Ramos (cell line): ENCODE data around the gene ATG2B.

Source experiments
- in situ Hi-C: fragments of 300-500 bp; cut with MboI; formaldehyde crosslinking; loops from one replicate; pipeline ENCODE4 v1.14.3; 2022; ENCODE audit warnings: low sequenced_read_pairs; ENCODE audit not compliant: unreplicated experiment

ATG2B gene

DNA sequence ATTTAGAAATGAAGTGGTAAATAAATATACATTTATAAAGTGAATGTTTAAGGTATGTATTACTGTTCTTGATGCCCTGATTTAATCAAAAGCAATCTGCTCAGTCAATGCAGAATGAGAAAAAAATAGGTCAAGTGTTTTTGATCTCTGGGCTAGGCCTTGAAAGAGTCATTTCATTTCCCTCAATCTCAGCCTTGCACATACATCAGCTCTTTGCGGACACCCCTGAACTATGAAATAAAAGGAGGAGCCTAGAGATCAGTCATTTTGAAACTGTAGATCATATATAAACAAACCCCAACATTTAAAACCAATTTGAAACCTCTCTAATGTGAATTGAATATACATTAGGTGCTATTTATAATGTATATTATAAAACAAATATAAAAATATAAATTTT lies 42.5 kb downstream of the ATG2B start:
- in situ Hi-C loops = no loop called here

DNA sequence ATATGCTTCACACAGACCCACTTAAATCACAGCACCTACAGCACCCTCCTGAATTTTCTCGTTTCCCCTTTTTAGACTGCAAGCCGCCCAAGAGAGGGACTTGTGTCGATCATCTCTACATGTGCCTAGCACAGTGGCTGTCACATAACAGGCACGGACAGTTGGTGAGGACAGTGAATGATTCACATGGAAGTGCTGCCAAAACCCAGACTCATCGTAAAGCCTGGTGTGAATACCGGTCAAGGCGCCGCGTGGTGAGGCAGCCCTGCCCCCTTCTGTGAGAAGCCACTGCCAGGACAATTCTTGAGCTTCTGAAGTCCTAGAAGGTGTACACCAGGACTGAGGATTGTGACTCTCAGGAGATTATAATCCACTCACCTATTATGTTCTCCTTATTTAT lies 44.3 kb downstream of the ATG2B start:
- in situ Hi-C loops = no loop called here

- in situ Hi-C loops = no loop called here
Measured at GRCh38 chr14:96316087-96316486, 47.1 kb downstream of the ATG2B start.

GRCh38 chr14:96310906-96311305 lies 52.2 kb downstream of the ATG2B start:
- in situ Hi-C loops = no loop called here

- in situ Hi-C loops = no loop called here
Measured at GRCh38 chr14:96309896-96310330, 53.2 kb downstream of the ATG2B start.

DNA sequence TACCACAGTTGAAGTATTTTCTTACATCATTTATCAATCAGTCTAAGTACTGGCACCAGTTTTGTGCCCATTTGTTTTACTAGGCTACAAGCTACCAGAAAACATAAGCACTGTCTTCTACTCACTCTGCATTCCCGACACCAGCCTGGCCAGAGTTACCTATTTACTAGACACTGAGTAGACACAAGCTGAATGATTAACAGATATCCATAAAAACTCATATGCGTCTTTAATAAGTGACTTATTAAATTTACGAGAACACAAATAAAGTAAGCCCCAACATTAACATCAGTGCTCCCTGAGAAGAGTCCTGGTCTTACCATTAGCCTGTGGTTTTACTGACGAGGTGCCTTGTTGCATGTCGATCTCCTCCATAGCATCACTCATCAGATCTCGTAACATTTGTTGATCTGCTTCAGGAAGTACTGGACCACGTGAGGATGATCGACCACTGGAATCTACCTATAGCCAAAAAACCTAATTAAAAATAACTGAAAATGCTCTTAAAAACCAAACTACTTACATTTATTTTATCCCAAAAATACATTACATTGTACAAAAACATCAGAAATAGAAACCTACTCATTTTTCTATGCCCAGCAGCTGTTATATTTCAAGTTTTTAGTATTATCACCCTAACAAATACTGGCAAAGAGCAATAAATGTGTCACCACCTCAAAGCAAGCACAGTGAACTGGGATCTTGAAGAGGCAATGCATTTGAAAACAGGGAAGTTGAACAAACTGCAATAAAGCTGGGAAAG lies 53.8 kb downstream of the ATG2B start:
- in situ Hi-C loops = no loop called here

GRCh38 chr14:96307434-96307833 lies 55.7 kb downstream of the ATG2B start:
- in situ Hi-C loops = no loop called here

- in situ Hi-C loops = no loop called here
Measured at GRCh38 chr14:96304956-96305355, 58.2 kb downstream of the ATG2B start.

- in situ Hi-C loops = no loop called here
Measured at GRCh38 chr14:96303981-96304380, 59.2 kb downstream of the ATG2B start.

DNA sequence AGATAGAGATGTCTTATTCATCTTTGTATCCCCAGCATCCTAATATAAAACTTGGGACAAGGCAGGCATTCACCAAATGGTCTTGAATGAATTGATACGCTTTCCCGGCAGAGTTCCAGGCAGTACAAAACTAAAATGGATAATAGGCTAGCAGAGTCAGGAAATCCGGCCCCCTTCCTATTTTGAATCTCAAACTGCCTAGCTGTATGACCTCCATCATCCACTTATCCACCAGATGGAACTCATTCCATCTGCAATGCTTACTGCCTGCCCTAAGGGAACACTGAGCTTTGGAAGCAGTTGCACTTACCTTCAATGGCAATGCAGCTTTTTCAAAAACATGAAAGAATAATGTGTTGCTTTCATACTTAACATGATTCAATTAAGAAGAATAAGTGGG lies 63.7 kb downstream of the ATG2B start:
- in situ Hi-C loops = loop anchor here (10.0 kb wide), 1 partner anchor 115 kb away; no protein-coding TSS in a partner anchor

DNA sequence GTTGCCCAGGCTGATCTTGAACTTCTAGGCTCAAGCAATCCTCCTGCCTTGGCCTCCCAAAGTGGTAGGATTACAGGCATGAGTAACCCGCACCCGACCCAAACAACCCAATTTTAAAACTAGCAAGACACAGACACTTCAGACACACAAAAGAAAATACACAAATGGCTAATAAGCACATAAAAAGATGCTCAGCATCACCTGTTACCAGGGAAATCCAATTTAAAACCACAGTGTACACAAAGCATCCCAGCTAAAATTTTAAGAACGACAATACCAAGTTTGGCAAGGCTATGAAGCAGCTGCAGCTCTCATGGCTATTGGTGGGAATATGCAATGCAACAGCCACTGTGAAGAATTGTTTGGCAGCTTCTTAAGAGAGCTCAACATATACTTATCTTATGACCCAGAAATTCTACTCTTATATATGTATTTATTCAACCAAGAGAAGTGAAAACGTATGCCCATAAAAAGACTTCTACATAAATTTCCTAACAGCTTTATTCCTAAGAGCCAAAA lies 65.1 kb downstream of the ATG2B start:
- in situ Hi-C loops = loop anchor here (10.0 kb wide), 1 partner anchor 117 kb away; no protein-coding TSS in a partner anchor

DNA sequence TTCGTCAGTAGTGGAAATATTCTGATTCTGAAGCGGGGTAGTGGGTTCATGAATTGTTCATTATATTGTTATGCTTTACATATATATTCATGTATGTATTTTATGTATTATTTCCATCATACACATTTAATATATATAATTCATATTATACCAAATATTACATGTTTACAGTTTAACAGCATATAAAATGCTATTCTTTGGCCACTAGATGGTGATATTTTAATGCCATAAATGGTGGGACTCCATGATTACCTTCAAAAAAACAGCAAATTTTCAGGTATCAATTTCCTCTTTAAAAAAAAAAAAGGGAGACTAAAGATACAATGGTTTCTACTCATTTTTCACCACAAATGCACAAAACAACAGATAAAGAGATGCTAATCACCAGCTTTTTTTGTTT lies 66.1 kb downstream of the ATG2B start:
- in situ Hi-C loops = loop anchor here (10.0 kb wide), 1 partner anchor 118 kb away; no protein-coding TSS in a partner anchor

- in situ Hi-C loops = loop anchor here (10.0 kb wide), 1 partner anchor 121 kb away; no protein-coding TSS in a partner anchor
Measured at GRCh38 chr14:96294246-96294645, 68.9 kb downstream of the ATG2B start.

DNA sequence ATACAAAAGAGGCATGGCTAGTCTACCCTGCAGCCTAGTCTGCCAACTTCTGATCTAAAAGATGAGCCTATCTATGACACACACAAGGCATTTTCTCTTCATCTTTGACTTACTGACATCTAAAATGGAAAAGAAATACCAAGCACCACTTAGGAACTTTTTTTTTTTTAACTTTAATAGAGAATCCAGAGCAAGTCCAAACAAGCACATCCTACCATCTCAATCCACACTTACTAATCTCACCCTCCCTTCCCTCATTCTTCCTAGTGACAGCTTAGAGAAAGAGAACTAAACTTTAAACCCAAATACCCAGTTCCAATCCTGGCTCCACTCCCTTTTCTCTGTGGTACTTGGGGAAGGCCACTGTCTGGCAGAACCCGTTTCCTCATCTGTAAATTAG lies 75.3 kb downstream of the ATG2B start:
- in situ Hi-C loops = no loop called here

GRCh38 chr14:96286251-96286650 lies 76.9 kb downstream of the ATG2B start:
- in situ Hi-C loops = no loop called here

- in situ Hi-C loops = no loop called here
Measured at GRCh38 chr14:96285667-96286066, 77.5 kb downstream of the ATG2B start.

DNA sequence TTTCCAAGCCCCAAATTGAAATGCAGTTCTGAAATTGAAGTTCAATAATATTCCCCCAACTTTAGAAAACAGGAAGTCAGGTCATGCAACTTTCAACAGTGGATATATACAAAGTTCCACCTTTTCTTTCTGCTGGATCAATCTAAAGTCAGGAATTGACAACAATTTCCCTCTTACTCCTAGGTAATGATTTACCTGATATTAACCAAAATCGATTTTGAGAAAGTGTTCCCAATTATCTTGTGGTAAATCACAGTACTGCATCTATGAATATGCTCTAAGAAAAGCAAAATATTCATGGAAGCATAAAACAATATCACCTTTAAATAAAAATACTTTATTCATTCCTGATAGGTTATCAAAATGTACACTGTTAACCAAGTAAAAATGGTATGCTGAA lies 78.7 kb downstream of the ATG2B start:
- in situ Hi-C loops = no loop called here

- in situ Hi-C loops = no loop called here
Measured at GRCh38 chr14:96284008-96284407, 79.1 kb downstream of the ATG2B start.

DNA sequence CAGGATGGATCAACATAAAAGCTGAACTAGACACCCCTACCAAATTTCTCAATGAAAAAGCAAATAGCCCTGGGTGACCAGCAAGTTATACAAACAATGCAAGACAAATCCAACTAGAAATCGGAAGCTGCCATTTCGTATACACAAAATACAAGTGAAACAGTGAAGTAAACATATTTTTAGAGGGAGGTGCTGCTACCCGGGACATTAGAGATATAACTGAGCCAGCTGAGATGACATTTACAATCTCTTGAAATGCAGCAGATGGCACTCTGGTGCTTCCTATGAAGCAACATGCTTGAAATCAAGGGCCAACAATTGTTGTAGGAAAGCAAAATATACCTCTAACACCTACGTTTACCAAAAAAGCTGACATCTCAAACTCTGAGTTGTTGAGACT lies 81.7 kb downstream of the ATG2B start:
- in situ Hi-C loops = no loop called here

- in situ Hi-C loops = no loop called here
Measured at GRCh38 chr14:96280104-96280503, 83.0 kb downstream of the ATG2B start.

- in situ Hi-C loops = loop anchor here (10.0 kb wide), 1 partner anchor 715 kb away; no protein-coding TSS in a partner anchor
Measured at GRCh38 chr14:96279564-96279963, 83.6 kb downstream of the ATG2B start.

- in situ Hi-C loops = loop anchor here (10.0 kb wide), 1 partner anchor 713 kb away; no protein-coding TSS in a partner anchor
Measured at GRCh38 chr14:96277890-96278289, 85.3 kb downstream of the ATG2B start.
